Heart right ventricle (tissue), 16 donors: ENCODE results near the gene TPP1. TPM values are rescaled to one million over a fixed set of nuclear protein-coding genes. Genes with fewer than 3 reads are reported as not detected.
A peak's percentile ranks its signal among the peaks of the same experiment; 100 is the strongest.

Experiments
- ATAC-seq, 8 donors: fragments of 200-7000 bp; cut with Tn5 transposase; one replicate each; pipeline ENCODE4 v1.9.1; 2020; ENCODE audit warnings: mild to moderate bottlenecking in 8 of 8, moderate library complexity in 8 of 8, moderate number of reproducible peaks in 1 of 8
- DNase-seq, 2 donors: peaks; one replicate each; pipeline ENCODE4 v3.0.0-alpha.2; 2020
- H3K27ac ChIP-seq, 10 donors: fragments of 200-600 bp; sonication (generic) in 2 of 10; one replicate each; pipeline versions ENCODE4 v1.5.0 to v1.8.0; 2020 to 2022; ENCODE audit warnings: mild to moderate bottlenecking in 3 of 10
- H3K27me3 ChIP-seq, 7 donors: fragments of 200-600 bp; one replicate each; pipeline ENCODE4 v1.8.0; 2021 to 2022; ENCODE audit warnings: mild to moderate bottlenecking in 2 of 7
- H3K36me3 ChIP-seq, 9 donors: fragments of 200-600 bp; sonication (generic) in 1 of 9; one replicate each; pipeline versions ENCODE4 v1.5.0 to v1.8.0; 2020 to 2022; ENCODE audit warnings: mild to moderate bottlenecking in 2 of 9
- H3K4me1 ChIP-seq, 9 donors: fragments of 200-600 bp; sonication (generic) in 1 of 9; one replicate each; pipeline versions ENCODE4 v1.5.0 to v1.8.0; 2020 to 2022; ENCODE audit warnings: mild to moderate bottlenecking in 4 of 9
- H3K4me3 ChIP-seq, 10 donors: fragments of 200-600 bp; sonication (generic) in 2 of 10; one replicate each; pipeline versions ENCODE4 v1.5.0 to v1.8.0; 2020 to 2022; ENCODE audit warnings: mild to moderate bottlenecking in 7 of 10, moderate library complexity in 2 of 10
- H3K9me3 ChIP-seq, 11 donors: fragments of 200-600 bp in 10 of 11; sonication (generic) in 2 of 11; one replicate each; pipeline versions ENCODE4 v1.5.0 to v1.8.0; 2013 to 2022; ENCODE audit warnings: mild to moderate bottlenecking in 2 of 11, control low read depth in 1 of 11, moderate library complexity in 1 of 11
- WGBS, 2 donors: extraction: QIAGEN DNeasy Blood & Tissue Kit; methylation state at CpG; one replicate each; pipeline ENCODE4 v1.1.7; 2013; ENCODE audit warnings: inconsistent platforms in 1 of 2; 5-methylcytosine and 5-hydroxymethylcytosine counted together
- intact Hi-C, 10 donors: fragments of 100-400 bp; cut with DNase I; formaldehyde crosslinking; loops; one replicate each; pipeline versions ENCODE4 v1.11.1 to v1.14.2; 2022
- polyA plus RNA-seq, 2 donors: library from polyadenylated mRNA; stranded (reverse); fragments of 200-250 nt; gene quantifications; one replicate each; pipeline ENCODE4 v1.2.3, GENCODE V29; 2013
- total RNA-seq, 10 donors: library from RNA; stranded (reverse); fragmentation: NEBNext Ultra II Directional in 3 of 10; extraction: Animal tissue kit (Norgen Biotek cat#: 25700) in 3 of 10; gene quantifications; one replicate each; pipeline versions ENCODE4 v1.2.1 to v1.2.4, GENCODE V29; 2021 to 2023
- TF ChIP-seq, protein P1 (sequence below), 9 donors: fragments of 200-600 bp; sonication (generic) in 2 of 9; IDR thresholded peaks; one replicate each; pipeline versions ENCODE4 v1.5.0 to v1.8.0; 2021 to 2022; ENCODE audit warnings: antibody characterized with exemption in 9 of 9, mild to moderate bottlenecking in 5 of 9, moderate library complexity in 1 of 9
- donor health status: Arrhythmogenic right ventricular cardiomyopathy.
- donor health status: ischemic (EF 13 %, LVEDD 7.1; RV severe dilation, severe dysfunction).
- donor health status: healthy with polysubstance abuse.
- donor health status: DM: no; HTN: yes; CAD: no.
- donor health status: DM: no; HTN: no; CAD: no.
- donor health status: ischemic (EF 25% LVEDD 6.9; RV normal size, moderate dysfunction).
- donor health status: ischemic (EF 25% LVEDD 5.7; RV mildly dilated, moderate dysfunction).
- donor health status: healthy.
- donor health status: DM: yes; HTN: yes; CAD: no.
- donor health status: Ischemic cardiomyopathy.
- donor health status: ischemic (EF 35%, LVEDD 5.7; RV mildly dilated, moderate dysfunction).
- donor health status: nonischemic (EF 11% LVEDD 7.7; RV severe dilation, severe dysfunction).
- donor health status: DM: yes; HTN: yes; CAD: no.
- donor health status: PGD.
- donor health status: ischemic (EF 29% LVEDD 5.4; RV normal size, mild dysfunction).
- donor health status: nonischemic (EF 23%, LVEDD 6.1; RV moderate dilation, normal function).

The TPP1 gene
- total and polyA plus RNA-seq, 12 donors = 31.9 to 132 (median 66.2) TPM

DNA sequence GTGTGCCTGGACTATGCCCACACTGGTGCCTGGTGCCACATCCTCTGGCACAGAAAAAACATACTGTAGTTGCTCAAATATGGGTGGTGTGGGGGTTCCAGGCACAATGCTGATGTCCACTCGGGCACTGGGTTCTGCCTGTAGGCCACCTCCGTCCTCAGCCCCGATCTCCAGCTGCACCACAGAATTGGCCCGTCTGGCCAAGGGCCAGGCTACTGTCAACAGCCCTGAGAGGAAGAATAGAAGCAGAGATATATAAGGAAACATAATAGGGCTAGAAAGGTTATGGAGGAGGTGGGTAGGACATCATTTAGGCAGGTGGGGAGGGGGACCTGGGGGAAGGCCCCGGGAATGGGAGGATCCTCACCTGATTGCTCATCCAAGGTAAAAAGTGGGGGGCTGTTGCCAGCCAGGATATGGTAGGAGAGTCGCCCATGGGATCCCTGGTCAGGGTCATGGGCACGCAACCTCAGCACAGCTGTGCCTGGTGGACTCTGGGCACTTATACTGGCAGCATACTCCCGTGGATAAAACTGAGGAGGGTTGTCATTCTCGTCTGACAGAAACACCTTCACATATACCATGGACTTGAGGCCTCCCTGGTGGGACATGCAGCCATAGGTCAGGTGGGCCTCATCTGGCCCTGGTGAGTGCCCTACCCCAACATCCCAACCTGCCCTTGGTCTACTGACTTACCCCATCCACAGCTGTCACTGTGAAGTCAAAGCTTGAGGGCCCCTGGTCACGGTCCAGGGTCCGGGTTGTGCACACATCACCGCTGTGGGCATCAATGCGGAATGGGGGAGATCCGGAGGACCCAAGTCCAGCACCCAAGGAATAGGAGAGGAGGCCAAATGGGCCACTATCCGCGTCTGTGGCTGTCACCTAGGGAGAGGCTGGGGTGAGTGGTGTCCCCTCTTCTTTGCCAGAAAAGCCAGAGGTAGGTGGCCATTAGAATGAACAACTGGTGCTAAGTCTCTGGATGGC, 14.5 kb upstream of the TPP1 start:
- 68 to 79% methylated on average over 16 of the region's 16 CpGs for WGBS, 2 donors
- H3K9me3 ChIP-seq = no peaks in the 10 kb centered on the region
- no peak overlapping the region for H3K4me3 ChIP-seq
- TF ChIP-seq, protein P1, sequence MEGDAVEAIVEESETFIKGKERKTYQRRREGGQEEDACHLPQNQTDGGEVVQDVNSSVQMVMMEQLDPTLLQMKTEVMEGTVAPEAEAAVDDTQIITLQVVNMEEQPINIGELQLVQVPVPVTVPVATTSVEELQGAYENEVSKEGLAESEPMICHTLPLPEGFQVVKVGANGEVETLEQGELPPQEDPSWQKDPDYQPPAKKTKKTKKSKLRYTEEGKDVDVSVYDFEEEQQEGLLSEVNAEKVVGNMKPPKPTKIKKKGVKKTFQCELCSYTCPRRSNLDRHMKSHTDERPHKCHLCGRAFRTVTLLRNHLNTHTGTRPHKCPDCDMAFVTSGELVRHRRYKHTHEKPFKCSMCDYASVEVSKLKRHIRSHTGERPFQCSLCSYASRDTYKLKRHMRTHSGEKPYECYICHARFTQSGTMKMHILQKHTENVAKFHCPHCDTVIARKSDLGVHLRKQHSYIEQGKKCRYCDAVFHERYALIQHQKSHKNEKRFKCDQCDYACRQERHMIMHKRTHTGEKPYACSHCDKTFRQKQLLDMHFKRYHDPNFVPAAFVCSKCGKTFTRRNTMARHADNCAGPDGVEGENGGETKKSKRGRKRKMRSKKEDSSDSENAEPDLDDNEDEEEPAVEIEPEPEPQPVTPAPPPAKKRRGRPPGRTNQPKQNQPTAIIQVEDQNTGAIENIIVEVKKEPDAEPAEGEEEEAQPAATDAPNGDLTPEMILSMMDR (IDR thresholded peaks at IDR 0.05) = no peak
- H3K27me3 ChIP-seq = no peaks in the 10 kb centered on the region
- H3K4me1 ChIP-seq = peaks cover 8 to 59% (median 55%) of the 10 kb centered on the region in 9 donors
- H3K27ac ChIP-seq = peak overlapping the region in 3 of 10 donors; percentile 22 to 87 (median 85)
- ATAC-seq (peak in 5 of 8 donors; percentile 41 to 69 (median 49)), DNase-seq (peak; percentile 57 to 70)
- H3K36me3 ChIP-seq = peaks cover 0 to 58% (median 11%) of the 10 kb centered on the region in 9 donors
- intact Hi-C loops = no loop called here

DNA sequence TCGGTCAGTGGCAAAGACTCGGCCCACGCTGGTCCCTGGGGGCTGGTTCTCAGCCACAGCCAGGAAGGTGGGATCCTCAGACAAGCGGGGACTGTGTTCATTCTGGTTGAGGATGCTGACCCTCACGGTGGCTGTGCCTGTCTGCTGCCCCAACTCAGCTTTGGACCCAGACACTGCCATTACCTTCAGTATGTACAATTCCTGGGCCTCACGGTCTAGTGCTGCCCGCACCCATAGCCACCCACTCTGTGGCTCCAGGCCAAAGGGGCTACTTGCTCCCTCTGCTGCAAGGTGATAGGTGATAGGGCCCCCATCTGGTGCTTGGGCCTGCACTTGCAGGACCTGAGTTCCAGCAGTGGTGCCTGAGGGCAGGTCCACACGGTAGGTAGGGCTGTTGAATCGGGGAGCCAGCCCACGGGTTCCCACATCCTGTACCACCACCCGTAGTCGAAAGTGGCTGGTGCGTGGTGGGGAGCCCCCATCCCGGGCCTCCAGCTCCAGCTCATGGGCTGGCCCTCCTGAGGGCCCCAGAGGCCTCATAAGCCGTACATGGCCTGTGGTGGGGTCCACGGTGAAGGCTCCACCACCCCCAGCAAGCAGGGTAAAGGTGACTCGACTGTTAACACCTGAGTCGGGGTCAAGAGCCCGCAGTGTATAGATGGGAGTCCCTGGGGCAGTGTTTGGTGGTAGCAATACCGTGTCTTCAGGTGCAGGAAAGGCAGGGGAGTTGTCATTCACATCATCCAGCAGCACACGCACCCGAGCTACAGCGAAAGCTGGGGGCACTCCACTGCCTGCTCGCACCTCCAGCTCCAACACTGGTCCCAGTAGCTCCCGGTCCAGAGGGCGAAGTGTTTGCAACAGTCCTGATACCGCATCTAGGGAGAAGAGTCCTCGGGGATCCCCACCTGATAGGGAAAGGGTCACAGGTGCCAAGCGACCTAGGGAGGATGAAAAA, 13.2 kb upstream of the TPP1 start:
- intact Hi-C loops = no loop called here
- Histone ChIP-seq H3K4me1 (peaks cover 3 to 46% (median 42%) of the 10 kb centered on the region in 9 donors), H3K4me3 (no peak overlapping the region), H3K36me3 (peaks cover 0 to 71% (median 17%) of the 10 kb centered on the region in 9 donors), H3K27ac (no peak overlapping the region), H3K27me3 (no peaks in the 10 kb centered on the region), H3K9me3 (no peaks in the 10 kb centered on the region)
- DNase-seq (no peak), ATAC-seq (no peak)
- 92 to 96% methylated on average over 29 of the region's 29 CpGs for WGBS, 2 donors
- TF ChIP-seq, protein P1 (IDR thresholded peaks at IDR 0.05) = no peak

DNA sequence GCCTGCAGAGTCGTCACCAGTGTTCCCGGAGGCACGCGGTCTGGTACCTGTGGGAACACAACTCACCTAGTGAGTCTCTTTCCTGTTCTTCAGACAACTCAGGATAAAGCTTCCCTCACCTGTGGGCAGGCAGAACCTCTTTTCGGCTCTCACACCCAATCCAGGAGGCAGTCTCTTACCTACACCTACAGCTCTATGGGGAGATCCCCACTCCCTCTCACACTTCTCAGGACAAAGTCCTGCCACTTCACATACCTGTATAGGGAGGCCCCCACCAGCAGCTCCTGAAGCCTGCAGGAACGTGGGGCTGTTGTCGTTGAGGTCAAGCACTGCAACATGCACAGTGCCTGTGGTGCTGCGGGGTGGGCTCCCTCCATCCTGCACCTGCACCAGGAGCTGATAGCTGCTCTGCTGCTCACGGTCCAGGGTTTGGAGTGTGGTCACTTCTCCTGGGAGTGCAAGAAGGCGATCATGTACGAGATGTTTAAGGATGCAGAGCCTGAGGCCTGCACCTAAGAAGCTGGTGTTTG, 12.2 kb upstream of the TPP1 start:
- intact Hi-C loops = no loop called here
- H3K27ac ChIP-seq = no peak overlapping the region
- 89 to 91% methylated on average over 11 of the region's 11 CpGs for WGBS, 2 donors
- DNase-seq (no peak), ATAC-seq (no peak)
- peaks cover 2 to 37% (median 33%) of the 10 kb centered on the region in 9 donors for H3K4me1 ChIP-seq
- TF ChIP-seq, protein P1 (IDR thresholded peaks at IDR 0.05) = no peak
- H3K27me3 ChIP-seq = no peaks in the 10 kb centered on the region
- H3K9me3 ChIP-seq = no peaks in the 10 kb centered on the region
- peaks cover 0 to 81% (median 19%) of the 10 kb centered on the region in 9 donors for H3K36me3 ChIP-seq
- no peak overlapping the region for H3K4me3 ChIP-seq
